GM12873 (cell line): ENCODE results near the gene RPTOR.

ENCODE experiments used
- CTCF ChIP-seq: IDR thresholded peaks from 2 replicates; pipeline ENCODE4 v1.5.1; 2012; ENCODE audit warnings: low read depth, mild to moderate bottlenecking, moderate library complexity, low read length, control low read depth; ENCODE audit not compliant: insufficient read depth; ENCODE audit errors: missing control alignments

The RPTOR gene

GRCh38 chr17:80962356-80963329 is 418.0 kb downstream of the RPTOR start:
- no peak for TF ChIP-seq CTCF

- TF ChIP-seq CTCF = no peak
Measured at GRCh38 chr17:80963812-80964543, 419.3 kb downstream of the RPTOR start.

GRCh38 chr17:80964544-80964856 is 419.9 kb downstream of the RPTOR start:
- no peak for TF ChIP-seq CTCF

- no peak for TF ChIP-seq CTCF
Measured at GRCh38 chr17:80964859-80965580, 420.4 kb downstream of the RPTOR start.

GRCh38 chr17:80965606-80966005 is 421.0 kb downstream of the RPTOR start:
- no peak for TF ChIP-seq CTCF

GRCh38 chr17:80967404-80967872 is 422.8 kb downstream of the RPTOR start:
- TF ChIP-seq CTCF = no peak

GRCh38 chr17:80968602-80969029 is 424.0 kb downstream of the RPTOR start:
- no peak for TF ChIP-seq CTCF
